DOHH2 (cell line): ENCODE measurements around the gene ARHGAP22.

Experiments used
- H3F3A ChIP-seq: fragments of 200-600 bp; sonication (generic), shearing (Covaris generic); 2 replicates; pipeline ENCODE4 v1.6.0; 2016; ENCODE audit warnings: antibody characterized with exemption, mild to moderate bottlenecking; ENCODE audit not compliant: control insufficient read depth, insufficient read depth
- H3K27ac ChIP-seq: fragments of 200-600 bp; sonication (generic); 2 replicates; pipeline ENCODE4 v1.5.1; 2014; ENCODE audit warnings: low read depth, mild to moderate bottlenecking, low read length, moderate library complexity
- H3K27me3 ChIP-seq: fragments of 200-600 bp; sonication (generic); 2 replicates; pipeline ENCODE4 v1.6.1; 2014; ENCODE audit warnings: mild to moderate bottlenecking, low read length, mixed read lengths; ENCODE audit not compliant: control insufficient read depth
- H3K36me3 ChIP-seq: fragments of 200-600 bp; sonication (generic); 2 replicates; pipeline ENCODE4 v1.6.1; 2014; ENCODE audit warnings: mild to moderate bottlenecking, low read length, moderate library complexity, mixed read lengths; ENCODE audit not compliant: control insufficient read depth
- H3K4me1 ChIP-seq: fragments of 200-600 bp; sonication (generic); 2 replicates; pipeline ENCODE4 v1.6.1; 2014; ENCODE audit warnings: mild to moderate bottlenecking, low read length, mixed read lengths; ENCODE audit not compliant: control insufficient read depth
- H3K4me2 ChIP-seq: fragments of 200-600 bp; sonication (generic); 2 replicates; pipeline ENCODE4 v1.6.0; 2014; ENCODE audit warnings: mild to moderate bottlenecking, low read length, moderate library complexity
- H3K4me3 ChIP-seq: fragments of 200-600 bp; sonication (generic); 2 replicates; pipeline ENCODE4 v1.5.1; 2014; ENCODE audit warnings: mild to moderate bottlenecking, low read length, mixed read lengths
- H3K79me2 ChIP-seq: fragments of 200-600 bp; sonication (generic); 2 replicates; pipeline ENCODE4 v1.6.1; 2014; ENCODE audit warnings: mild to moderate bottlenecking, low read length, mixed read lengths; ENCODE audit not compliant: control insufficient read depth
- H3K9me2 ChIP-seq: fragments of 200-600 bp; sonication (generic); replicated peaks from 2 replicates; pipeline ENCODE4 v1.6.1; 2014; ENCODE audit warnings: mild to moderate bottlenecking, low read length, mixed read lengths; ENCODE audit not compliant: control insufficient read depth
- H3K9me3 ChIP-seq: fragments of 200-600 bp; sonication (generic); 2 replicates; pipeline ENCODE4 v1.6.1; 2014; ENCODE audit warnings: antibody characterized with exemption, low read length, mixed read lengths; ENCODE audit not compliant: control insufficient read depth, insufficient read depth
- H4K20me1 ChIP-seq: fragments of 200-600 bp; sonication (generic); 2 replicates; pipeline ENCODE4 v1.6.0; 2014; ENCODE audit warnings: low read depth, mild to moderate bottlenecking, antibody characterized with exemption, low read length, moderate library complexity; ENCODE audit not compliant: control insufficient read depth, insufficient read depth
- CTCF ChIP-seq: fragments of 200-600 bp; sonication (generic); IDR thresholded peaks from one replicate; pipeline ENCODE4 v1.5.1; 2014; ENCODE audit warnings: antibody characterized with exemption, mild to moderate bottlenecking, low read depth, low read length; ENCODE audit not compliant: poor library complexity, severe bottlenecking
- EZH2phosphoT487 ChIP-seq: fragments of 200-600 bp; sonication (generic); IDR thresholded peaks from 2 replicates; pipeline ENCODE4 v1.6.1; 2017; ENCODE audit warnings: borderline replicate concordance, mild to moderate bottlenecking, antibody characterized with exemption, low read length, moderate library complexity, mixed read lengths

The ARHGAP22 gene

GRCh38 chr10:48449501-48450232, 155.2 kb downstream of the ARHGAP22 start:
- Histone ChIP-seq H3K9me2 (no peaks in the 10 kb centered on the region), H3K36me3 (no peaks in the 10 kb centered on the region), H3K9me3 (no peaks in the 10 kb centered on the region), H3K4me1 (no peaks in the 10 kb centered on the region), H3K4me3 (no peak overlapping the region), H4K20me1 (no peaks in the 10 kb centered on the region), H3K27ac (no peak overlapping the region), H3F3A (no peaks in the 10 kb centered on the region), H3K4me2 (no peak overlapping the region), H3K79me2 (no peaks in the 10 kb centered on the region), H3K27me3 (no peaks in the 10 kb centered on the region)
- TF ChIP-seq CTCF (no peak), EZH2phosphoT487 (no peak)

GRCh38 chr10:48448796-48449195, 156.1 kb downstream of the ARHGAP22 start:
- H3K4me3 ChIP-seq, result no peak overlapping the region
- no peaks in the 10 kb centered on the region for H3K36me3 ChIP-seq
- H3K9me3 ChIP-seq, result no peaks in the 10 kb centered on the region
- no peaks in the 10 kb centered on the region for H3K79me2 ChIP-seq
- no peak overlapping the region for H3K27ac ChIP-seq
- H3F3A ChIP-seq, result no peaks in the 10 kb centered on the region
- H3K4me2 ChIP-seq, result no peak overlapping the region
- no peak for TF ChIP-seq EZH2phosphoT487
- TF ChIP-seq CTCF, result no peak
- H3K27me3 ChIP-seq, result no peaks in the 10 kb centered on the region; the same call in 1 of the 2 replicates
- no peaks in the 10 kb centered on the region for H4K20me1 ChIP-seq
- no peaks in the 10 kb centered on the region for H3K9me2 ChIP-seq
- no peaks in the 10 kb centered on the region for H3K4me1 ChIP-seq

GRCh38 chr10:48447356-48448215, 157.3 kb downstream of the ARHGAP22 start:
- no peak overlapping the region for H3K27ac ChIP-seq
- no peaks in the 10 kb centered on the region for H4K20me1 ChIP-seq
- TF ChIP-seq EZH2phosphoT487 (no peak), CTCF (no peak)
- no peaks in the 10 kb centered on the region for H3K4me1 ChIP-seq
- no peak overlapping the region for H3K4me2 ChIP-seq
- H3K9me3 ChIP-seq, result no peaks in the 10 kb centered on the region
- H3K79me2 ChIP-seq, result no peaks in the 10 kb centered on the region
- no peaks in the 10 kb centered on the region; the same call in 1 of the 2 replicates for H3K27me3 ChIP-seq
- no peaks in the 10 kb centered on the region for H3F3A ChIP-seq
- no peak overlapping the region for H3K4me3 ChIP-seq
- no peaks in the 10 kb centered on the region for H3K36me3 ChIP-seq
- H3K9me2 ChIP-seq, result no peaks in the 10 kb centered on the region
